ENCODE results near the gene DHX16.

The DHX16 gene

DNA sequence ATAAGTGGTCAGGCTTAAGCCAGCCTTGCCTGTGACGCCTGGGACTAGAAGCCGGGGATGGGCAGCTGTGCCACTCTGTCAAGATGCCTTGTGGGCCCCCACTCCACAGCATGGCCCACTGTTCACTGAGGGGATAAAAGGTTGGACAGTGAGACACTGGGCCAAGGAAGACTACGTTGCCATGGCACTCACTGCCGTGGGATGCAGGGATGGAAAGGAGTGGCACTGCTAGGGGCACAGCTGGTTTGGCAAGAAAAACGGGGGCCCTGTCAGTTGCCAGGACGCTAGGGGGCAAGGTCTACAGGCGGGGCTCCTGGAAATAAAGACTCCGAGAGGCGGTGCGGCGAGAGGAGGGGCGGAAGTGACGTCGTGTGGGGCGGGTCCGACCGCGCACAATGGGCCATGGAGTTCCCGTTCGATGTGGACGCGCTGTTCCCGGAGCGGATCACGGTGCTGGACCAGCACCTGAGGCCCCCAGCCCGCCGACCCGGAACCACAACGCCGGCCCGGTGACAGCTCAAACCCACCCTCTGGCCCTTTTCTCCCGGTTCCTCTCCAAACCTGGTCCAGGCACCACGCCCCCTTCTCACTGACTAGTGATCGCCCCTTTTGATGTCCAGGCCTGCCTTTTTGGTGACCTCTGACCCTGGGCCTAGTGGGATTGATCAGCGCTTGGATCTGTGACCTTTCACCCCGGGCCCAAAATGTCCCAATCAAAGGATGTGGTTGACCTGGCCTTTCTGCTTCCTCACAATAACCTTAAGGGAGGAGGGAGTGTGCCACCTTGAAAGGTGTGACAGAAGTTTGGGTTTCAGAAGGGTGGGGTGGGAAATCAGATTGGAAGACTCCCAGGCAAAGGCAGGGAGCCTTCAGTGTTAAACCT is 46.1 kb downstream of the DHX16 start, which contains the start of gene ATAT1:
Gene ATAT1 (plus strand): TSS at position 391 of the 883 bp plus-strand sequence.
- H3K27ac ChIP-seq, result peak within 1 kb of the TSS; percentile 76
- peak; percentile 29 for TF ChIP-seq CTCF (conservative IDR thresholded peaks at IDR 0.05)

DNA sequence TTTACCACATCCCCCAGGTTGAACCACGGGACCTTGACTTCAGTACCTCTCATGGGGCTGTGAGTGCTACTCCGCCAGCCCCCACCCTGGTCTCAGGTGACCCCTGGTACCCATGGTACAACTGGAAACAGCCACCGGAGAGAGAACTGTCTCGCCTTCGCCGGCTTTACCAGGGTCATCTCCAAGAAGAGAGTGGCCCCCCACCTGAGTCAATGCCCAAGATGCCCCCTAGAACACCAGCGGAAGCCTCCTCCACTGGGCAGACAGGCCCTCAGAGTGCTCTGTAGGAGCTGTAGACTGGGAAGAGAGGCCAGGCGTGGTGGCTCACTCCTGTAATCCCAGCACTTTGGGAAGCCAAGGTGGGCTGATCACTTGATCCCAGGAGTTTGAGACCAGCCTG is 47.3 kb downstream of the DHX16 start:
- no peak overlapping the region for H3K27ac ChIP-seq
- no peak for TF ChIP-seq CTCF (conservative IDR thresholded peaks at IDR 0.05)

DNA sequence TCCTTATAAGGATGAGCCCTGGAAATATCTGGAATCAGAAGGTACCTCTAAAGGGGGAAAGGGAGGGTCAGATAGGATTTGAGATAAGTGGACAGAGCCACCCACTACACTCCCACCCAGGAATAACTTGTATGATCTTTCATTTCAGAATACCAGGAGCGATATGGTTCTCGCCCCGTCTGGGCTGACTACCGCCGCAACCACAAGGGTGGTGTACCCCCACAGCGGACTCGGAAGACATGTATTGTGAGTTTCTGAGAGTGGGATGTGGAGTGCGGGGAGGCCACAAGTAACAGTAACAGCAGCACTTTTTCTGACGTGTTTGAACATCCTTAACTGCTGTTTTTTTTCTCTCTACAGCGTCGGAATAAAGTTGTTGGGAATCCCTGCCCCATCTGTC is 53.2 kb downstream of the DHX16 start:
- no peak overlapping the region for H3K27ac ChIP-seq
- no peak for TF ChIP-seq CTCF (conservative IDR thresholded peaks at IDR 0.05)

- H3K27ac ChIP-seq, result peak overlapping the region; percentile 97
- TF ChIP-seq CTCF (conservative IDR thresholded peaks at IDR 0.05), result no peak
Observed at GRCh38 chr6:30618270-30618797, 54.5 kb downstream of the DHX16 start.

DNA sequence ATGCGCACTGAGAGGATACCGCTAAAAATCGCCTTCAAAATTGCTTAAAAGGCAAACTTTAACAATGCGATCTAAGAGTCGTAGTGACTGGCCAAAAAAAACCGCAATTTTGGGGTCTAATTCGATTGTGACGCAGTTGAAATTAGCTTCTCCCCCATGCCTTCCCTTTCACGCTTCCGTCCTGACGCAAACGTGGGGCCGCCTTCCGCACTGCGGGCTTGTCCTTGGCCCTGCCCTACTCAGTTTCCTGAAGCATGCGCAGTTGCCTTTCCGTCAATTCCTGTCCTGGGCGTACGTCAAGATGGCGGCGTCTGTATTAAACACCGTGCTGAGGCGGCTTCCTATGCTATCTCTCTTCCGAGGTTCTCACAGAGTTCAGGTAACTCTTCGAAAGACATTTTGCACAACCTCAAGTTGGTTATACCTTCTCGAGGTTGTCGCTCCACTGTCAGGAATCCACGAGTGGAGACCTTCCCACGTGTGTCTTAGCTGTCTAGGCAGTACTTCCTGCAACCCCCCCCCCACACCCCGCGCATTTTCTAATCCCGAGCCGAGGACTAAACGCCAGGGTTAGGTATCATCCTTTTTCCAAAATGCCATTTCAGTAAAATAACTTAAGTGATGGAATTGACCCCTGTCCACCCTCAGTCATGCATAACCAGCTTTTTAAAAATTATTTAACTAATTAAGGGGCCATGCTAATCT is 55.1 kb downstream of the DHX16 start, which contains the start of gene MRPS18B:
Gene MRPS18B (plus strand): TSS at position 276 of the 705 bp plus-strand sequence. CDS start 26 bp downstream, at position 302.
- TF ChIP-seq CTCF (conservative IDR thresholded peaks at IDR 0.05), result no peak

GRCh38 chr6:30616811-30617564 is 55.8 kb downstream of the DHX16 start, which contains the start of gene PPP1R10:
TSS of gene PPP1R10 (minus strand) at chr6:30617243. CDS start at chr6:30609944, 7,299 bp downstream.
- TF ChIP-seq CTCF (conservative IDR thresholded peaks at IDR 0.05), result no peak
- H3K27ac ChIP-seq, result peak within 1 kb of the TSS; percentile 97

More for the DNA sequence above, 55.1 kb downstream of the DHX16 start, which contains the start of gene MRPS18B:
- H3K27ac ChIP-seq, result peak within 1 kb of the TSS; percentile 97

All from VCaP (cell line).